Suprapubic skin (tissue), 4 donors: ENCODE data around the gene HAUS8. TPM values are rescaled to one million over a fixed set of nuclear protein-coding genes. Genes with fewer than 3 reads are reported as not detected.
"Not testable (repeated sequence)": the region's sequence is repeated elsewhere in the genome, so short reads cannot be mapped to it uniquely, and the experiment has no call there.

ENCODE experiments used
- DNase-seq, 2 donors: peaks; one replicate each; pipeline ENCODE4 v3.0.0-alpha.2; 2019; ENCODE audit warnings: low spot score in 2 of 2
- H3K27ac ChIP-seq: fragments of 200-600 bp; sonication (generic); one replicate; pipeline ENCODE4 v1.5.1; 2019
- H3K27me3 ChIP-seq: fragments of 200-600 bp; sonication (generic); one replicate; pipeline ENCODE4 v1.5.1; 2019
- H3K36me3 ChIP-seq: fragments of 200-600 bp; sonication (generic); one replicate; pipeline ENCODE4 v1.5.1; 2019
- H3K4me1 ChIP-seq: fragments of 200-600 bp; sonication (generic); one replicate; pipeline ENCODE4 v1.5.1; 2019
- H3K4me3 ChIP-seq: fragments of 200-600 bp; sonication (generic); one replicate; pipeline ENCODE4 v1.5.1; 2019; ENCODE audit warnings: mild to moderate bottlenecking
- H3K9me3 ChIP-seq: fragments of 200-600 bp; sonication (generic); one replicate; pipeline ENCODE4 v1.5.1; 2019
- CTCF ChIP-seq, 2 donors: fragments of 200-600 bp in 1 of 2; fragments of 450-650 bp in 1 of 2; sonication (generic) in 1 of 2; IDR thresholded peaks; one replicate each; pipeline ENCODE4 v1.5.1; 2016 to 2019; ENCODE audit warnings: antibody characterized with exemption in 2 of 2, mild to moderate bottlenecking in 1 of 2, moderate library complexity in 1 of 2
- EP300 ChIP-seq: sonication (generic); formaldehyde crosslinking; IDR thresholded peaks from one replicate; pipeline ENCODE4 v1.6.1; 2017; ENCODE audit warnings: antibody characterized with exemption
- POLR2A ChIP-seq, 2 donors: fragments of 450-650 bp; IDR thresholded peaks; one replicate each; pipeline ENCODE4 v1.6.1; 2017; ENCODE audit warnings: antibody characterized with exemption in 2 of 2, mild to moderate bottlenecking in 2 of 2, moderate library complexity in 2 of 2
- POLR2AphosphoS5 ChIP-seq, 3 donors: sonication (generic); formaldehyde crosslinking; IDR thresholded peaks; one replicate each; pipeline ENCODE4 v1.6.1; 2017; ENCODE audit warnings: antibody characterized with exemption in 3 of 3
- WGBS: methylation state at CpG from one replicate; pipeline ENCODE4 v1.1.5; 2018; 5-methylcytosine and 5-hydroxymethylcytosine counted together
- total RNA-seq, 4 donors: library from RNA; depleted of rRNA; stranded (reverse); fragments of >200 nt; gene quantifications; one replicate each; pipeline ENCODE4 v1.1.0, GENCODE V29; 2016

Gene HAUS8
- total RNA-seq, 4 donors from 2014 or later: 2.4 to 4.1 (median 3.0) TPM

GRCh38 chr19:17027535-17027975 is 47.7 kb downstream of the HAUS8 start:
- no peaks in the 10 kb centered on the region for H3K36me3 ChIP-seq
- WGBS: 51% methylated on average over 7 of the region's 7 CpGs
- no peak for DNase-seq
- no peaks in the 10 kb centered on the region for H3K9me3 ChIP-seq
- no peak overlapping the region for H3K4me3 ChIP-seq
- H3K4me1 ChIP-seq: peaks cover 13% of the 10 kb centered on the region
- H3K27ac ChIP-seq: no peak overlapping the region
- peaks cover 75% of the 10 kb centered on the region for H3K27me3 ChIP-seq
- TF ChIP-seq POLR2AphosphoS5 (IDR thresholded peaks at IDR 0.05) (no peak), EP300 (no peak), CTCF (IDR thresholded peaks at IDR 0.05) (no peak), POLR2A (IDR thresholded peaks at IDR 0.05) (no peak)

GRCh38 chr19:17026706-17027534 is 48.3 kb downstream of the HAUS8 start, which contains the start of gene CPAMD8:
CPAMD8 (minus strand) TSS chr19:17026810; CDS start chr19:17026642, 168 bp downstream.
- TF ChIP-seq CTCF (IDR thresholded peaks at IDR 0.05) (no peak), POLR2AphosphoS5 (IDR thresholded peaks at IDR 0.05) (no peak), POLR2A (IDR thresholded peaks at IDR 0.05) (no peak), EP300 (no peak)
- DNase-seq: no peak
- no peak within 1 kb of the TSS for H3K27ac ChIP-seq
- H3K9me3 ChIP-seq: no peaks in the 10 kb centered on the region
- WGBS: 6% methylated on average over 37 of the region's 67 CpGs
- H3K27me3 ChIP-seq: peaks cover 77% of the 10 kb centered on the region
- peak within 1 kb of the TSS; percentile 33 for H3K4me3 ChIP-seq
- peaks cover 13% of the 10 kb centered on the region for H3K4me1 ChIP-seq
- H3K36me3 ChIP-seq: no peaks in the 10 kb centered on the region

GRCh38 chr19:17025991-17026658 is 49.1 kb downstream of the HAUS8 start:
- WGBS: 2% methylated on average over 24 of the region's 40 CpGs
- peak overlapping the region; percentile 33 for H3K4me3 ChIP-seq
- H3K9me3 ChIP-seq: no peaks in the 10 kb centered on the region
- H3K36me3 ChIP-seq: no peaks in the 10 kb centered on the region
- TF ChIP-seq POLR2A (IDR thresholded peaks at IDR 0.05) (no peak), CTCF (IDR thresholded peaks at IDR 0.05) (no peak), POLR2AphosphoS5 (IDR thresholded peaks at IDR 0.05) (no peak), EP300 (no peak)
- peaks cover 74% of the 10 kb centered on the region for H3K27me3 ChIP-seq
- peaks cover 13% of the 10 kb centered on the region for H3K4me1 ChIP-seq
- no peak for DNase-seq
- no peak overlapping the region for H3K27ac ChIP-seq

- TF ChIP-seq CTCF (IDR thresholded peaks at IDR 0.05) (no peak), POLR2A (IDR thresholded peaks at IDR 0.05) (no peak), POLR2AphosphoS5 (IDR thresholded peaks at IDR 0.05) (no peak), EP300 (no peak)
- Histone ChIP-seq H3K9me3 (no peaks in the 10 kb centered on the region), H3K27ac (no peak overlapping the region), H3K4me1 (peaks cover 13% of the 10 kb centered on the region), H3K27me3 (peaks cover 74% of the 10 kb centered on the region), H3K36me3 (no peaks in the 10 kb centered on the region), H3K4me3 (no peak overlapping the region)
- DNase-seq: no peak
- 77% methylated on average over 6 of the region's 6 CpGs for WGBS
These were observed 49.9 kb downstream of the HAUS8 start for GRCh38 chr19:17025361-17025760.

- not testable (repeated sequence) for H3K9me3 ChIP-seq, DNase-seq, H3K4me3 ChIP-seq, H3K36me3 ChIP-seq, H3K27ac ChIP-seq
- Histone ChIP-seq H3K27me3 (peaks cover 70% of the 10 kb centered on the region), H3K4me1 (peaks cover 13% of the 10 kb centered on the region)
- WGBS: 47% methylated on average over 8 of the region's 8 CpGs
These were observed 50.3 kb downstream of the HAUS8 start for GRCh38 chr19:17024941-17025340.
